Neural crest cell (in vitro differentiated cells): ENCODE data around the gene SCARB1. TPM values are rescaled to one million over a fixed set of nuclear protein-coding genes. Genes with fewer than 3 reads are reported as not detected.

Source experiments
- DNase-seq: peaks from one replicate; pipeline ENCODE4 v3.0.0; 2021; ENCODE audit warnings: low read depth, mixed read lengths, low spot score
- H3K27ac Mint-ChIP-seq: one replicate; pipeline ENCODE4 v1.8.0; 2021; ENCODE audit warnings: mild to moderate bottlenecking, mixed read lengths; ENCODE audit not compliant: unreplicated experiment
- H3K27me3 Mint-ChIP-seq: 2 replicates; pipeline ENCODE4 v1.8.0; 2021; ENCODE audit warnings: low read depth, mild to moderate bottlenecking, mixed read lengths
- H3K36me3 Mint-ChIP-seq: 2 replicates; pipeline ENCODE4 v1.8.0; 2021; ENCODE audit warnings: low read depth, mild to moderate bottlenecking, mixed read lengths
- H3K4me1 Mint-ChIP-seq: 2 replicates; pipeline ENCODE4 v1.8.0; 2021; ENCODE audit warnings: mixed read lengths
- H3K4me3 Mint-ChIP-seq: one replicate; pipeline ENCODE4 v1.8.0; 2021; ENCODE audit warnings: mild to moderate bottlenecking, mixed read lengths
- H3K9me3 Mint-ChIP-seq: 2 replicates; pipeline ENCODE4 v1.8.0; 2021; ENCODE audit warnings: mixed read lengths
- total RNA-seq: library from RNA; stranded (reverse); gene quantifications from 2 replicates; pipeline ENCODE4 v1.2.1, GENCODE V29; 2021
- TF ChIP-seq, protein P1 (sequence below): fragments of 200-600 bp; sonication (generic); conservative IDR thresholded peaks from 2 replicates; pipeline ENCODE4 v1.5.0; 2021; ENCODE audit warnings: antibody characterized with exemption, mild to moderate bottlenecking

SCARB1 gene
- total RNA-seq, 1 donor from 2014 or later, result 50.9 TPM

DNA sequence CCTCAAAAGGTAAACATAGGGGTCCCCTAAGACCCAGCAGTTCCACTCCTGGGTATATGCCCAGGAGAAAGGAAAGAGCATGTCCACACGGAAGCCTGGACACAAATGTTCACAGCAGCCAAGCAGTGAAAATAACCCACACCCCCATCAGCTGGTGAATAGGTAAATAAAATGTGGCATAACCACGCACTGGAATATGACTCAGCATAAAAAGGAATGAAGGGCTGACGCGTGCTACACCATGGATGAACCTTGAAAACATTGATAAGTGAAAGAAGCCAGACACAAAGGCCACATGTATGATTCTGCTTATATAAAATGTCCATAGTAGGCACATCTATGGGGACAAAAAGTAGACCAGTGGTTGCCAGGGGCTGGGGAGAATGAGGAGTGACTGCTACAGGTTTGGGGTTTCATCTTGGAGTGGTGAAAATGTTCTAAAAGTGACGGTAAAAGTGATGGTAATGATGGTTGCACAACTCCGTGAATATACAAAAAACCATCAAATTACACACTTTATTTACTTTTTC lies 3.8 kb upstream of the SCARB1 start:
- Mint-ChIP-seq H3K27me3 (peaks cover 6% of the 10 kb centered on the region), H3K9me3 (no peaks in the 10 kb centered on the region), H3K36me3 (peaks cover 3% of the 10 kb centered on the region), H3K27ac (no peak overlapping the region), H3K4me1 (peaks cover 40% of the 10 kb centered on the region), H3K4me3 (peak overlapping the region; percentile 1)
- TF ChIP-seq, protein P1, sequence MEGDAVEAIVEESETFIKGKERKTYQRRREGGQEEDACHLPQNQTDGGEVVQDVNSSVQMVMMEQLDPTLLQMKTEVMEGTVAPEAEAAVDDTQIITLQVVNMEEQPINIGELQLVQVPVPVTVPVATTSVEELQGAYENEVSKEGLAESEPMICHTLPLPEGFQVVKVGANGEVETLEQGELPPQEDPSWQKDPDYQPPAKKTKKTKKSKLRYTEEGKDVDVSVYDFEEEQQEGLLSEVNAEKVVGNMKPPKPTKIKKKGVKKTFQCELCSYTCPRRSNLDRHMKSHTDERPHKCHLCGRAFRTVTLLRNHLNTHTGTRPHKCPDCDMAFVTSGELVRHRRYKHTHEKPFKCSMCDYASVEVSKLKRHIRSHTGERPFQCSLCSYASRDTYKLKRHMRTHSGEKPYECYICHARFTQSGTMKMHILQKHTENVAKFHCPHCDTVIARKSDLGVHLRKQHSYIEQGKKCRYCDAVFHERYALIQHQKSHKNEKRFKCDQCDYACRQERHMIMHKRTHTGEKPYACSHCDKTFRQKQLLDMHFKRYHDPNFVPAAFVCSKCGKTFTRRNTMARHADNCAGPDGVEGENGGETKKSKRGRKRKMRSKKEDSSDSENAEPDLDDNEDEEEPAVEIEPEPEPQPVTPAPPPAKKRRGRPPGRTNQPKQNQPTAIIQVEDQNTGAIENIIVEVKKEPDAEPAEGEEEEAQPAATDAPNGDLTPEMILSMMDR, result no peak
- no peak for DNase-seq

DNA sequence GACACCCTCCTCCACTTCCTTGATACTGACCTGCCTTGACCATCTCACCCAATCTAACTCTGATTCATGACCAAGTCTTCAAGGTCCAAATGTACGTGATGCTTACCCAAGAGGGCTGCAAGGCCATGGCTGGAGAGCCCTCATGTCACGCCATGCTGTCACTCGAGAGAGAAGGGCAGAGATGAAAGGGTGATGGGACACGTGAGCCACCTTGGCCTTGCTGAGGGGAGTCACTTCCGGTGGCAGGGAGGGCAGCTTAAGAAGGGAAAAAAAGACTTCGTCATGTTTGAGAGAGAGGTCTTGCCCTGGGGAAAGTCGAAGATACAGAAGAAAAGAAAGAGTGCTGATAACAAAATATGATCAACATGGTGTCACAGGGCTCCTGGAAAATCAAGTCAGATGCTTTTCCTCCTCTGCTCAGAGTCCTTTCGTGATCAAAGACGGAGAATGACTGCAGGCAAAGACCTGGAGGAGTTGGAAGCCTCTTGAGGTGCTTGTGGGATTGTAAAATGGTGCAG lies 3.3 kb upstream of the SCARB1 start:
- H3K27me3 Mint-ChIP-seq, result peaks cover 9% of the 10 kb centered on the region
- no peaks in the 10 kb centered on the region for H3K9me3 Mint-ChIP-seq
- peak overlapping the region; percentile 1 for H3K4me3 Mint-ChIP-seq
- H3K27ac Mint-ChIP-seq, result no peak overlapping the region
- H3K4me1 Mint-ChIP-seq, result peaks cover 40% of the 10 kb centered on the region
- TF ChIP-seq, protein P1, result no peak
- H3K36me3 Mint-ChIP-seq, result peaks cover 3% of the 10 kb centered on the region
- DNase-seq, result no peak

DNA sequence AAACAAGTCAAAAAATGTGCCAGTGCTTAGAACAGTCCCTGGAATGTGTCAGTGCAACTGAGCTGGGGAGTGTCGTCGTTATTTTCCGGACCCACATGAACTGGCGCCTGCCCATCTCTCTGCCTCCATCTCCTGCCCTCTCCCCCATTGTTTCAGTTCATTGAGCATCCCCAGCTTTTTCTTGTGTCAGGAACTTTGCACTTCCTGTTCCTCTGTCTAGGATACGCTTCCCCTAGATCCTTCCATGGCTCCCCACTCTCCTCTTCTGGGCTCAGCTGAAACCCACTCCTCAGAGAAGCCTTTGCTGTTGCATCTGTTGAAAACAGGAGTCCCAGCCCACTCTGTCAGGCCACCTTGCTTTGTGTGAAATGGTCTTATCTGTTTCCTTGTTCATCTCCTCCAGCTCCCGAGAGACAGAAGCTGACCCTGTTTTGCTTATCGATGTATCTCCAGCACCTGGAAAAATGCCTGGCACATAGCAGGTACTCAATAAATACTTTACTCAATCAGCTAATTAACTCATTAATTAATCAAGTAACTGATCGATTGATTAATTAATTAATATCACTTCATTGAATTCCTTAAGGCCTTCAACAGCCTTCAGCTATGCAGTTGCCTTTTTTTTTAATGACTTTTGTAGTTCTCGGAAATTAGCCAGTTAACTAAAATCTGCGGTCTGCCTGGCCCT lies 2.7 kb upstream of the SCARB1 start:
- TF ChIP-seq, protein P1, result no peak
- Mint-ChIP-seq H3K9me3 (no peaks in the 10 kb centered on the region), H3K4me1 (peaks cover 41% of the 10 kb centered on the region), H3K27me3 (peaks cover 9% of the 10 kb centered on the region), H3K27ac (no peak overlapping the region), H3K36me3 (peaks cover 3% of the 10 kb centered on the region), H3K4me3 (peak overlapping the region; percentile 48)
- DNase-seq, result no peak

DNA sequence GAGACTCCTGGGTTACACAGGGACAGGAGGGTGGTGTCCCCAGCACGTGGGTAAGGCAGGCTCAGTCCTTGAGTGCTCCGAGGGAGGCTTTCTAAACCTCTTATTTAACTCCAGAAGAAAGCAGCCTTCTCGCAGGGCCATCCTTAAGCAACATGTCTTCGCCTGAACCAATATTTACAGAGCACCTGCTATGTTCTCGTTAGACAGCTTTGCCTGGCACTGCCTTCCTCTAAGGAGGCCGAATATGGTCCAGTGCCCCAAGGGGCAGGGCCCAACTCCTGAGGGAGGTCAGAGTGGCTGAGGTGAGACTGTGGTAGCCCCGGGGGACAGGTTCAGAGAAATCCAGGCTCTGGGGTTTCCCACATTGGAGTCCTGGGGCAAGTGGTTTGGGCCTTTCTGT lies 2.1 kb upstream of the SCARB1 start:
- Mint-ChIP-seq H3K9me3 (no peaks in the 10 kb centered on the region), H3K27me3 (peaks cover 9% of the 10 kb centered on the region), H3K4me1 (peaks cover 41% of the 10 kb centered on the region), H3K27ac (no peak overlapping the region), H3K36me3 (peaks cover 3% of the 10 kb centered on the region), H3K4me3 (no peak overlapping the region)
- DNase-seq, result no peak
- TF ChIP-seq, protein P1, result no peak

DNA sequence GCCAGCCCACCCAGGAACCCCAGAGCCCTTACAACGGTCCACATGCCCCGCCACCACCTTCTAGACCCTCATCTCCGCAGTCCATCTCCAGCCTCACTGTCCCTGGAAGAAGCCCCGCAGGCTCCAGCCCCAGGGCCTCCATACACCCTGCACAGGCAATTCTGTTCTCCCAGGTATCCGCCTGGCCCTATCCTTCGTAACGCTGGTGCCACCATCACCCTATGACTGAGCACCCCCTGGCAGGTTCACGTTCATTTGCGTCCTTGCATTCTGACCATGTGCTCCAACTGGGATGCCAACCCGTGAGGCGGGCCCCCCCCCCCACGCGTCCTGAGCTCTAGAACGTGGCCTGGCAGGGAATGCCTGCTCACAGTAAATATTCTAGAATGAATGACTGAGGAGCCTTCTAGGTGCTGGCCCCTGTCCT lies 675 bp upstream of the SCARB1 start:
- Mint-ChIP-seq H3K27me3 (peaks cover 9% of the 10 kb centered on the region), H3K4me3 (peak overlapping the region; percentile 80), H3K27ac (peak overlapping the region; percentile 83), H3K4me1 (peaks cover 43% of the 10 kb centered on the region), H3K36me3 (peaks cover 3% of the 10 kb centered on the region), H3K9me3 (no peaks in the 10 kb centered on the region)
- no peak for DNase-seq
- TF ChIP-seq, protein P1, result no peak
